Choroid plexus epithelial cell (primary cell): Measurements from ENCODE around the gene FRMD8.

ENCODE experiments used
- DNase-seq: peaks from one replicate; pipeline ENCODE4 v3.0.0-alpha.2; 2010; ENCODE audit warnings: low read depth
- H3K4me3 ChIP-seq: 2 replicates; pipeline ENCODE4 v1.5.1; 2011; ENCODE audit warnings: low read depth, mild to moderate bottlenecking, control low read depth, low read length, moderate library complexity
- TF ChIP-seq, protein P1 (sequence below): conservative IDR thresholded peaks from 2 replicates; pipeline ENCODE4 v1.5.1; 2011; ENCODE audit warnings: low read depth, mild to moderate bottlenecking, control low read depth, inconsistent platforms, low read length, moderate library complexity

FRMD8 gene

DNA sequence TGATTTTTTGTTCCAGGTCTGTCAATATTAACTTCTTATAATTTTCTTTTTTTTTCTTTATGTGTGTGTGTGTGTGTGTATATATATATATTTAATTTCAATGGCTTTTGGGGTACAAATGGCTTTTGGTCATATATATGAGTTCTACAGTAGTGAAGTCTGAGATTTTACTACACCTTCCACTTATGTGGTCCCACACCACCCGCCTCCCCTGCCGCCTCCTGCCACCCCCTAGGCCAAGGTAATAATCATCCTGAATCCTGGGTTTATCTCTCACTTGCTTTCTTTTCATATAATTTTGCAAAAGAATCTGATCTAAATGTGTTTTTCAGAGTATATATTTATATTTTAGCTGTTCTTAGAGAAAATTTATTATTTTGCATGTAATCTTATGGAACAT lies 47.2 kb downstream of the FRMD8 start:
- DNase-seq = peak; percentile 48
- TF ChIP-seq, protein P1, sequence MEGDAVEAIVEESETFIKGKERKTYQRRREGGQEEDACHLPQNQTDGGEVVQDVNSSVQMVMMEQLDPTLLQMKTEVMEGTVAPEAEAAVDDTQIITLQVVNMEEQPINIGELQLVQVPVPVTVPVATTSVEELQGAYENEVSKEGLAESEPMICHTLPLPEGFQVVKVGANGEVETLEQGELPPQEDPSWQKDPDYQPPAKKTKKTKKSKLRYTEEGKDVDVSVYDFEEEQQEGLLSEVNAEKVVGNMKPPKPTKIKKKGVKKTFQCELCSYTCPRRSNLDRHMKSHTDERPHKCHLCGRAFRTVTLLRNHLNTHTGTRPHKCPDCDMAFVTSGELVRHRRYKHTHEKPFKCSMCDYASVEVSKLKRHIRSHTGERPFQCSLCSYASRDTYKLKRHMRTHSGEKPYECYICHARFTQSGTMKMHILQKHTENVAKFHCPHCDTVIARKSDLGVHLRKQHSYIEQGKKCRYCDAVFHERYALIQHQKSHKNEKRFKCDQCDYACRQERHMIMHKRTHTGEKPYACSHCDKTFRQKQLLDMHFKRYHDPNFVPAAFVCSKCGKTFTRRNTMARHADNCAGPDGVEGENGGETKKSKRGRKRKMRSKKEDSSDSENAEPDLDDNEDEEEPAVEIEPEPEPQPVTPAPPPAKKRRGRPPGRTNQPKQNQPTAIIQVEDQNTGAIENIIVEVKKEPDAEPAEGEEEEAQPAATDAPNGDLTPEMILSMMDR = no peak
- H3K4me3 ChIP-seq = peak overlapping the region; percentile 28

DNA sequence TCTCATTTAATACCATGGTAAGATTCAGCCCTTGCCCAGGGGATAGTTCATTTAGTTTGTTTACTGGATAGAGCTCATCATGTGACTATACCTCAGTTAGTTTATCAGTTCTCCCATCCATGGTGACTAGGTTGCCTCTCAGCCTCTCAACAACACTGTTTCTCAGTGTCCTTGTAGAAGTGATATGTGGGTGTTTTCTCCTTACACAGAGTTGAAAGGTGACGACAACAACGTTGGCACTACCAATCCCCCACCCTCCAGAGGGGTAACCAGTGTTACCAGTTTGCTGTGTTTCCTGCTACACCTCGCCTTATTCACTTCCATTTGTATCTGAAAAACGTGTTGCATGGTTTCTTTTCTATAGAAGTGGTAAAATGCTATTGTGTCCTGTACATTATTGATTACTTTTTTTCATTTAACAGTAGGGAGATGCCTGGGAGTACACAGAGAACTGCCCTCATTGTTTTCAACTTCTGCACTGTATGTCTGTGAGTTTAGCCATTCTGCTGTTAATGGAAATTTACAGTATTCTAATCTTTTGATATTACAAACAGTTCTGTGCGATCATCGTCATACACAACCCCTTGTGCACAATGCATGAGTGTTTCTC lies 47.7 kb downstream of the FRMD8 start:
- peak; percentile 70 for DNase-seq
- TF ChIP-seq, protein P1 = no peak
- peak overlapping the region; percentile 28 for H3K4me3 ChIP-seq

DNA sequence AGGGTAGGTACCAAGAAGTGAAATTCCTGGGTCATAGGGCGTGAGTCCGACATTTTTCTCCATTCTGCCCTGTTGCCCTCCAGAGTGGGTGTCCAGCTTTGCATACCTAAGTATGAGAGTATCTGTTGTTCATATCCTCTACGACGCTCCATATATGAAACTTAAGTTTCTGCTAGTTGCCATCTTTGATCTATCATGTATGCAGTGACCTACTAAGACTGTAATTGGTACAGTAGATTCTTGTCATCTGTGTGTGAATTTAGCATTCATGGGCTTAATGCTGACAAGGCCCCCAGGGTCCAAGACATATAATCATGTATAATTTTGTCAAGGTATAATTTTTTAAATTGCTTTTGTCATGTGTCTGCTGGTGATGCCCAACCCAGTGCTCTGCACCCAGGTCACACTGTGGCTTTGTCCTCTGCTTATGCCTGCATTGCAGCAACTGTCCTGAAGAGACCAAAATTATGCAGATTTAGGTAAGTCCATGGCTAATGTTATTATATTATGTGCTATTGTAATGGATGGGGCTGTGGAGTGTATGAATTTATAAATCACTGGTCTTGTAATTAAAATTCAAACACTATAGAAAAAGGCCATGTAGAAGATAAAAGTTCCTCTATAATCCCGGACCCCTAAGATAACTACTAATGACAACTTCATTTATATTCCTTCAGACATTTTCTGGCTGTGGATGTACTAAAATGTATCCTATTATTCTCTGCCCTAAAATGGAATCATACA lies 48.4 kb downstream of the FRMD8 start:
- TF ChIP-seq, protein P1 = no peak
- DNase-seq = peak; percentile 65
- peak overlapping the region; percentile 28 for H3K4me3 ChIP-seq

DNA sequence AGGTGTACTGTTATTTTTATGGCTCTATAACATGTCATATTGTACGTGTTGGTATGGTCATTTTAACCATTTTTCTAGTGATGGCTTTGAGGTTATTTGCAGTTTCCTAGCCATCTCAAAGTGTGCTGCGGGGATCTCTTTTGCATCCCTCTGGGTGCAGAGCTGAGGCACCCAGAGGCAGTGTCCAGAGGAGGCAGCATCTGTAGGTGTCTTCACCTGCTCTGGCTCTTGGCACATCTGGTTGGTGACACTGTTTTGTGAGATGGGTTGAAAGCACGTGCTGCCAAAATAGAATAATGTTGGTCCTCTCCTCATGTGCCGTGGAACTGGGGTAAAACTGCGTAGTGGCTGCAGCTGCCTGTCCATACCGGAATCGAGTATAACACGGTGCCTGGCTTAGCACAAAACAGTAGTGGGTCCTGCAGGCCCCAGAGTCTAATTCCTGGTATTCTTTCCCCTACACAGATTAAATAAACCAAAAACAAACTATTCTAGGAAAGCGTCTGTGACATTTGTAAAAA lies 49.0 kb downstream of the FRMD8 start:
- H3K4me3 ChIP-seq = peak overlapping the region; percentile 28

DNA sequence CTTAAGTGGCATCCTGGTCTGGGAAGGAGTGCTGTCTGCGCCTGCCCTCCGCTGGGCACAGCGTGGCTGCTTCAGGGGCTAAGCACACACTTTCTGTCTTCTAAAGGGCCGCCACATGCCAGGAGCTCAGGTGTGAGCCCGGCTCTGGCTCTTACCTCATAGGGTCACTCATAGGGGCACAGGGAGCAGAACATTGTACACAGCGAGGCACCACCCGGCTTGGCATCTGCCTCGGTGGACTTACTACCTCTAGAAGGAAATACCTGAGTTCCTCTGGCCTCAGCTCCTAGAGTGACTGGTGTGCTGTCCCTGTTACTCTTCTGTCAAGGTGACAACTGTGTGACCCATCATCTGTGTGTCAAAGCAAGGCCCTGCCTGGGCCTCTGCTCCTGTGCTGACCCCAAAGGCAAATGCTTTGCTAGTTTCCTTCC lies 49.6 kb downstream of the FRMD8 start:
- H3K4me3 ChIP-seq = peak overlapping the region; percentile 17
- DNase-seq = peak; percentile 75

More for the DNA sequence above, 49.0 kb downstream of the FRMD8 start:
- peak; percentile 66 for DNase-seq
- TF ChIP-seq, protein P1 = no peak

DNA sequence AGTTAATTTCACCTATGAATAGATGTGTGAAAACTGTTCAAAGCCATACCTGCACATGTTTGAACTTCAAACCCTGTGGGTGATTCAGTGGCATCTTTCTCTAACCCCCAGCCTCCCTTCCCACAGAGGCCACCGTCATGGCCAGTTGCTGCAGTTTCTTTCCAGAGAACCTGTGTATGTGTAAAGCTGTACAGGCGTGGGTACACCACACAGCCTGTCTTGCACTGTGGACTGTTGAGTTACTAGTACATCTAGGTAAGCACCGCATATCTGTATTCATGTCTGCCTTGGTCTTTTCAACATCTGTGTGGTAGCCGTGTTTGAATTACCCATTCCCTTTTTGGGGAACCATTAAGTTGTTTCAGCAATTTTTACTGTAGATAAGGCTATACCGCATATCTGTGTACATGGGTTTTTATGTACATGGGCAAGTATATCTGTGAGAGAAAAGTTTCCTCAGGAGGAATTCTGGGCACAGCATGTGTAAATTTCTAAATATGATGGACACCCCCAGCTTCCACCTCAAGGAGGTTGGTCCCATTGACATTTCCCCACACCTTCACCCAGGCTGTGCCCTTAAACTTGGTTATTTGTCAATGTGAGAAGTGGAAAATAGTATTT lies 50.1 kb downstream of the FRMD8 start:
- peak overlapping the region; percentile 6 for H3K4me3 ChIP-seq
- TF ChIP-seq, protein P1 = no peak
- DNase-seq = peak; percentile 74

More for the DNA sequence above, 49.6 kb downstream of the FRMD8 start:
- TF ChIP-seq, protein P1 = no peak
